Stimulated activated CD8-positive, alpha-beta memory T cell treated with anti-CD3 and anti-CD28 coated beads, Interleukin-15, amount 100 ng/mL, for 24 hours (primary cell): Measurements from ENCODE around the gene SESTD1.
A peak's percentile ranks its signal among the peaks of the same experiment; 100 is the strongest.

Experiments
- DNase-seq: peaks from one replicate; pipeline ENCODE4 v3.0.0-alpha.2; 2020; ENCODE audit warnings: low read depth

Gene SESTD1, protein sequence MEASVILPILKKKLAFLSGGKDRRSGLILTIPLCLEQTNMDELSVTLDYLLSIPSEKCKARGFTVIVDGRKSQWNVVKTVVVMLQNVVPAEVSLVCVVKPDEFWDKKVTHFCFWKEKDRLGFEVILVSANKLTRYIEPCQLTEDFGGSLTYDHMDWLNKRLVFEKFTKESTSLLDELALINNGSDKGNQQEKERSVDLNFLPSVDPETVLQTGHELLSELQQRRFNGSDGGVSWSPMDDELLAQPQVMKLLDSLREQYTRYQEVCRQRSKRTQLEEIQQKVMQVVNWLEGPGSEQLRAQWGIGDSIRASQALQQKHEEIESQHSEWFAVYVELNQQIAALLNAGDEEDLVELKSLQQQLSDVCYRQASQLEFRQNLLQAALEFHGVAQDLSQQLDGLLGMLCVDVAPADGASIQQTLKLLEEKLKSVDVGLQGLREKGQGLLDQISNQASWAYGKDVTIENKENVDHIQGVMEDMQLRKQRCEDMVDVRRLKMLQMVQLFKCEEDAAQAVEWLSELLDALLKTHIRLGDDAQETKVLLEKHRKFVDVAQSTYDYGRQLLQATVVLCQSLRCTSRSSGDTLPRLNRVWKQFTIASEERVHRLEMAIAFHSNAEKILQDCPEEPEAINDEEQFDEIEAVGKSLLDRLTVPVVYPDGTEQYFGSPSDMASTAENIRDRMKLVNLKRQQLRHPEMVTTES

GRCh38 chr2:179264368-179265081 is at the start of gene SESTD1:
SESTD1 (minus strand) TSS chr2:179264832; CDS start chr2:179191841, 72,991 bp downstream.
- DNase-seq, result peak; percentile 17

DNA sequence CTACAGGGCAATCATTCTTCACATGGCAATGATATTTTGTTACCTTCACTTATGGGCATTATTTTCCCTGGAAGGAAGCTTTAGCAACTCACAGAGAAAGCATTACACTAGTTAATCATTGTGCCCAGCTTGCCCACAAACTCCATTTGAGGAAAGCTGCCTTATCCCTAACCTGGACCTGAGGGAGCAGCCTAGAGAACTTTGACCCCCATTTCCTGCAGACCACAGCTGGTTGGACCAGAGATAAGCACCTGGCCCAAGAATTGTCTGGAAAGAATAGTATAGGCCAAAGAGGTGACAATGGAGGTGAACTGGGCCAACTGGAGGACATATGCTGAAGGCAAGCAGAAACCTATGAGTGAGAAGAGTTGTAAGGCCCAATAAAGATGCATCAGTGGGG is 48.4 kb upstream of the SESTD1 start:
- no peak for DNase-seq

DNA sequence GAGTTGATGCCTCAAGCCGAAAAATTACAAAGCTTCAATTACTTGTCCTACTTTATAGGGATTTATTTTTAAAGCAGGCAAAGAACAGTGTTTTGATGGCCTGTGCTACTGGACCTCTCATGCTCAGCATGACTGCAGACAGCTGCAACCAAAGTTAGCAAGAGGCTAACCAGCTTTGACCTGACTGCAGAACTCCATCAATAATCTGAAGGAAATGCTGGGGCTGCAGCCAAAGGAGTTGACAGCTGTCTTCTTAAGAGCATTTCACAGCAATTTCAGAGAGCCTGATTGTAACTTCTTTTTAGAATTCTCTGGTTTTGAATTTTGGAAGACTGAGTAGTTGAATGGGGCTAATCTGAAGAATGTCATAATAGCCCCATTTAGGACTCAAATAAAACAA is 46.5 kb upstream of the SESTD1 start:
- DNase-seq, result no peak

DNA sequence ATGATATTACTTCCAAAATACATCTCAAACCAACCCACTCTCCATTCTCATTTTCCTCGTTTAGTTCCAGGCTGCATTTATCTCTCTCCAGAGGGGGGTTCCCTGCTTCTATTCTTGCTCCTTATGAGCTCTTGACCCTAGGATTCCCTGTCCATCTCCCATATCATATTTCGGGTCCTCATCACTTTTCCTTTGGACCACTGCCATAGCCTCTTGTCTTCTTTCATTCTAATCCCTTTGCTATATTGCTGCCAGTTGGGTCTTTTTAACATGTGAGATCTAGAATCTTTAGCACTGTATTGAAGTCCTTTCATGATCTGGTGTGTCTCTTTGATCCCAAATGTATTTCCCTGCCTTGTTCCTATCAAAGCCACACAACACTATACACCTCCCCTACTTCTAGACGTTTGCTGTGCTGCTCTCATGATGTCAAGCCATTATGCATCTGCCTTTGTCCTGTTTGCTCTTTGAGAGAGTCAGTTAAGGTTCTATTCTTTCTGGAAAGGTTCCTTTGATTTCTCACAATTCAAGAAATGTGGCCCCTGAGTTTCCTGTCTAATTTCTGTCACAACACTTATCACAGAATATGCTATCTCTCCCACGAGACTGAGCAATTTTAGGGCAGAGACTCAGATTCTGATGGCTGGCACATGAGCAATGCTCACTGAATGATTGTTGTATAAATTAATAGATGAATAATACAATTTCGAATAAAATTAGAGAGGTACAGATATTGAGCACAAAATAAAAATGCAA is 43.2 kb upstream of the SESTD1 start:
- no peak for DNase-seq

DNA sequence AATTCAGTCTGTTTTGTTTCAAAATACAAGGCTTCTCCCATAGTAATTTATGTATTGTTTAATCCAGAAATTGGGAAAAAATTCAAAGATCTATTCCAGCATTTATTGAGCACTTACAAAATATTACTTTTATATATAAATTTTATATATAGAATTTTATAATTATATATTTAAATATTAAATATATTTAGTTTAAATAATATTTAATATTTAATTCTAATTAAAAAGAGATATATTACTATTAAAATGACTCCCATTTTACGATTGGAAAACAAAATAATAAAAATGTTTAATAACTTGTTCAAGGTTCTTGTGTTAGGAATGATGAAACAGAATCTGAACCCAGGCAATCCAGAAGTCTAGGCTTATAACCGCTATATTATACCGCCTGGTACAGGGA is 40.5 kb upstream of the SESTD1 start:
- no peak for DNase-seq

GRCh38 chr2:179304424-179304823 is 39.8 kb upstream of the SESTD1 start:
- no peak for DNase-seq

- DNase-seq, result no peak
Measured at GRCh38 chr2:179302764-179303571, 38.3 kb upstream of the SESTD1 start.

- DNase-seq, result no peak
Measured at GRCh38 chr2:179302149-179302548, 37.5 kb upstream of the SESTD1 start.

DNA sequence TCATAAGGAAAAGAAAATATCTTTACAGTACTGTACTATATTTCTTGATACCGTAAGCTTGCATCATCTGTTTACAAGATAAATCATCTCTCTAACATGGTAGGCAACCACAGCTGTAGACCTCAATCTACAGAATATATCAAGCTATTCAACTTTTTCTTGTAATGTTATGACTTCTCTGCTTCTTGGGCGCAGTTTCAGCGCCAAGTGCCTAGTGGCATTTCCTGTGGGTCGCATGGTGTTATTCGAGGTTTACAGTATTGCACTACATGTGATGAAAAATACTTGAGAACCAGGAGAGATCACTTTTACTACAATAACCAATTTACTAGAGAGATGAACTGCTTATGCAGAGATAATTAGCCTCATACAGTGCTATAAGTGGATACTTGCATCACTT is 34.0 kb upstream of the SESTD1 start:
- no peak for DNase-seq

- DNase-seq, result no peak
Measured at GRCh38 chr2:179297927-179298326, 33.3 kb upstream of the SESTD1 start.

DNA sequence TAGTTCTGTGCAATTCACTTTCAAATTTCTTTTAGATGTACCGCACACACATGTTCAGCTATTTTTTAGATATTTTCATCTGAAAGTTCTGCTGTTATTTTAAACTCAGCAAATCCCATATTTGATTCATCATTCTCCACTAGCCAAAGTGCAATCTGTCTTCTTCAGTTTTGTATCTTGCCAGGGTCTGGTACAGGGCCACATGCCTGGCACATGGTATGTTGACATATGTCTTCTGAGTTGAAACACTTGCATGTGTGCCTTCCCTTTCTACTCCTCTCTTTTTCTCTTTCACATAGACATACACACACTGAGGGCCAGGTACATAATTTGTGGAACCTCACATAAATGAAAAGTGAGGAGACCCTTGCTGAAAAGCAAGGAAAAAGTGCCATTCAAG is 25.7 kb upstream of the SESTD1 start:
- no peak for DNase-seq

DNA sequence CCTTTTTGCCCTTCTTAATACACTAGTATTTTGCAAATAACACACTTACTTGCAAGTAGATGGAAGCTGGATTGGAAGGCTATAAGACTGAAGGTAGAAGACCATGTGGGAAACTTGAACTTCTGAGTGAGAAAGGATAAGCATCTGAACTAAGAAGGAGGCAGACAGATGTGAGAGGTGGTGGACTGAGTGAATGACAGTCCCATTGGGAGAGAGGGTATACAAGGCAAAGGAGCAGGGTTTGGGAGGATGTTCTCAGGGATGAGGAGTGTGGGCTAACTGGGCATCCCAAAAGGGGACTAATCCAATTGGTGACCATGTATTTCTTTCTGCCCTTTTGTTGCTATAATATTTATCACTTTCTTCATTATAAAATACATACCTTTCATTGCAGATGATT is 20.4 kb upstream of the SESTD1 start:
- DNase-seq, result no peak

DNA sequence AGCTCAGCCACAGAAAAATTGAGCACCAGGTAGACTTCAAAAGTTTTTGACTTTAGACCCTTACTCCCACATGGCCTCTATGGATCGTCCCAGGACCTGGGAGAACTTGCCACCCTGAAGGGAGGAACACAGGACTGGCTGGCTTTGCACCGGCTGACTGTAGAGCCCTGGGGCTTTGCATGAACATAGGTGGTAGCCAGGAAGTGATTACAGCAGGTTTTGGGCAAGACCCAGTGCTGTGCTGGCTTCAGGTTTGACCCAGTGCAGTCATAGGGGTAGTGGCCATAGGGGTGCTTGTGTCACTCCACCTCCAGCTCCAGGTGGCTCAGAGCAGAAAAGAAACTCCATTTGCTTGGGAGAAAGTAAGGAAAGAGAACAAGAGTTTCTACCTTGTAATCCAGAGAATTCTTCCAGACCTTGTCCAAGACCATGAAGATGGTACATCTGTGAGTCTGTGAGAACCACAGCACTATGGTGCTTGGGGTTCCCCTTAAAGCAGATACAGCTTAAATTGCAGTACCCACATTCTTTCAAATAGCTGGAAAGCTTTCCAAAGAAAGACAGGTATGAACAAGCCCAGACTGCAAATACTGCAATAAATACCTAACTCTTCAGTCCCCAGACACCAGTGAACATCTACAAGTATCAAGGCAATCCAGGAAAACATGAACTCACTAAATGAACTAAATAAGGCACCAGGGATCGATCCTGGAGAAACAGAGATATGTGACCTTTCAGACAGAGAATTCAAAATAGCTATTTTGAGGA is 13.0 kb upstream of the SESTD1 start:
- no peak for DNase-seq

DNA sequence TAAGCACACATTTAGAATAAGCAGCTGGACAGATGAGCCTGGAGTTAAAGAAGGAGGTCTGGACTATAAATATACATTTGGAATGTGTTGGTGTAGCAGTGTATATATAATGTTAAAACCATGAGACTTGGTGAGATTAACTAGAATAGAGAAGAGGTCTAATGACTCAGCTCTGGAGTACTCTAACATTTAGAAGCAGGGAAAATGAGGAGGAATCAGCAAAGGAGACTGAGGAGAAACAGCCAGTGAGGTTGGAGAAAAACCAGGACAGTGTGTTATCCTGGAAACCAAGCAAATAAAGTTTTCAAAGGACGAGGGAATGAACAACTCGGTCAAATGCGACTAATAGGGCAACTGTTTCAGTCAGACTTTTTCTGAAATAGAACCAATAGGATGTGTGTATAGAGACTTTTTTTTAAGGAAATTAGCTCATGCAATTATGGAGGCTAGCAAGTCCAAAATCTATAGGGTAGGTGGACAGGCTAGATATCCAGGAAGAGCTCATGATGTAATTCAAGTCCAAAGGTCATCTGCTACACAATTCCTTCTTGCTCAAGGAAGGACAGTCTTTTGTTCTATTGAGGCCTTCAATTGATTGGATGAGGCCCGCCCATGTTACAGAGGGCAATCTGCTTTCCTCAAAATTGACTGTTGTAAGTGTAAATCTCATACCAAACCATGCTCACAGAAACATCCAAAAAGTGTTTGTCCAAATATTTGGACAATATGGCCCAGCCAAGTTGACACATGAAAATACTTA is 10.8 kb upstream of the SESTD1 start:
- DNase-seq, result no peak

DNA sequence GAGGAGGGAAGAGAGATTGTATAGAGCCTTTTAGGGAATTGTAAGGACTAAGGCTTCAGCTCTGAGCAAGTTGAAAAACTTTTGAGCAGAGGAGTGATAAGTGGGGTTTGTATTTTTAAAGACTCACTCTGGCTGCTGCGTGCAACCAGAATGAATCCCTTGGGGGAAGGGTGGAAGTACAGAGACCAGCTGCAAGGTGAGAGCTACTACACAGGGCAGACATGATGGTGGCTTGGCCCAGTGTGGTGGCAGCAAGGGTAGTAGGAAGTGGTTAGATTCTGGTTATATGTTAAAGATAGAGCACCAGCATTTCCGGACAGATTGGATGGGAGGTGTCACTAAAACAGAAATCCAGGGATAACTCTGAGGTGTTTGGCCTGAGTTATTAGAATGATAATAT is 10.1 kb upstream of the SESTD1 start:
- DNase-seq, result no peak

GRCh38 chr2:179273461-179273962 is 8.9 kb upstream of the SESTD1 start:
- DNase-seq, result no peak

DNA sequence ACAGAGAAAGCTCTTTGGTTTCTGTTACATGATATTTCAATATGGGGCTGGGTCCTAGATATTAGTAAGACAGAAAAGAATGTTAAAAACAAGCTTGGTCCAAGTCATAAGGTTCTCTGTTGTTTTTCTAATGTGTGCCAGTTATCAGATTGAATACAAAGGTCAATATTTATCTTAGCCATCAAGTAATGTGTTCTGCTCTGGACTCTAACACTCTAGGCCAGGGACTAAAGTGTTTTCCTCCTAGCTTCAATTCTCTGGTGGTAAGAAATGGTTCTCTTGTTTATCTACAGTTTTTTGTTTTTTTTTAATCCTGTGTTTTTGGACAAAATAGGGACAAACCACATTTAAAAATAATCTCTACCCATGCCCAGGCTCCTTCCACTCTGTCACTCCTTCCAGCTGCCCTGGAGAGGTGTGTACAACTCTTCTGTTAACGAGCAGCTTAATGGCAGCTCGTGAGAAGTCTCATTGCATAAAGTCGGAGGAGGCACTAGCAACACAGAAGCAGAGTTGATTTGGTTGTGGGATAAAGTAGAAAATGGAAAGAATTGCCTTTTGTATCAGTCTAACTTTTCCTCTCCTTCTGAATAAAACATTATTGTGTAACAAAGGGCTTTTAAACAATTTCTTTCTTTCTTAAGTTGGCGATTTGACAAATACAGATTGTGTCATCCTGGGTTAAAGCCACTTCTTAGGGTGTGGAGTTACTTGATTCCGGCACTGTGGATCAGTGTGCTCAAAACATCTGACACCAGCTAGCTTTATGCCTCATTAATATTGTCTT is 8.0 kb upstream of the SESTD1 start:
- no peak for DNase-seq

DNA sequence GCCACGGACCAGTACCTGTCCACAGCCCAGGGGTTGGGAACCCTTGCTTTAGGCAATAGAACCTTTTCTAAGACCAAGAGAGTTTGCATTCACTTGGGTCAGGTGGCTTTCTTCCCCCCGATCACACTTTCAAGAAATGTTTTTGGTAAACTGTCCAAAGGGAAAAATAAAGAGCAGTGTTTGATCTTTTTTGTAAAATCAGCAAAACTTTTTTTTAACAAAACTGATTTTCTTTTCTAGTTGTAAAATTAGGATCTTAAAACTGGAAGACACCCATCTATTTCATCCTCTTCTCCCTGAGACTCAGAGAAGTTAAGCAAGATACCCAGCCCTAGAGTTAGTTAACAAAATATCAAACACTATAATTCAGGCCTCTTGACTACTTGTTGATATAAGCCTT is 6.1 kb upstream of the SESTD1 start:
- DNase-seq, result no peak
